Upper lobe of left lung (tissue), 4 donors: Measurements from ENCODE around the gene CDC27.

ENCODE experiments used
- EP300 ChIP-seq, 4 donors: sonication (generic); formaldehyde crosslinking; IDR thresholded peaks; one replicate each; pipeline ENCODE4 v1.5.1; 2017; ENCODE audit warnings: antibody characterized with exemption in 4 of 4, control low read depth in 2 of 4
- POLR2A ChIP-seq, 4 donors: fragments of 450-650 bp; IDR thresholded peaks; one replicate each; pipeline ENCODE4 v1.5.1; 2016 to 2017; ENCODE audit warnings: antibody characterized with exemption in 4 of 4, mild to moderate bottlenecking in 2 of 4
- POLR2AphosphoS5 ChIP-seq, 2 donors: sonication (generic); formaldehyde crosslinking; IDR thresholded peaks; one replicate each; pipeline ENCODE4 v1.5.1; 2017; ENCODE audit warnings: antibody characterized with exemption in 2 of 2
- TF ChIP-seq, protein P1 (sequence below), 6 experiments: fragments of 450-650 bp in 4 of 6; fragments of 200-600 bp in 2 of 6; sonication (generic) in 2 of 6; IDR thresholded peaks; one replicate each; pipeline ENCODE4 v1.5.1; 2016 to 2019; ENCODE audit warnings: antibody characterized with exemption in 6 of 6

DNA sequence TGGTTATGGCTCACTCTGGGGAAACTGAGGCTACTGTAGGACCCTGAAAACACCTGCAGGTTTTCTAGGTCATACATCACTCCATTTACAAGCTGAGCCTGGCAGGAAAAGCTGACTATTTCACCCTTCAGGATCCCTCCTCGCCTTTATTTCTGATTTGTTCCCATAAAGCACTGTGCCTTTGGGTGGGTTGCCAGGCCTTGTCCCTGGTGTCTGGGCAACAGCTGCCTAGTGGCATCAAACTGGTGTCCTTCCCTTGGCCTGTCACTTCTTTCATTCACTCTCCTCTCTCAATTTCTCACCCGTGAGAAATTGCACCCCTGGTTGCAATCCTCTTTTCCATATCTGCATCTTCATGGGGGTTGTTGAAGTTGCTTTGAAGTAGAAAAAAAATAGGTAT, 21.7 kb upstream of the CDC27 start:
- no peak for TF ChIP-seq POLR2A (IDR thresholded peaks at IDR 0.05)
- TF ChIP-seq EP300 (IDR thresholded peaks at IDR 0.05) = no peak
- TF ChIP-seq, protein P1, sequence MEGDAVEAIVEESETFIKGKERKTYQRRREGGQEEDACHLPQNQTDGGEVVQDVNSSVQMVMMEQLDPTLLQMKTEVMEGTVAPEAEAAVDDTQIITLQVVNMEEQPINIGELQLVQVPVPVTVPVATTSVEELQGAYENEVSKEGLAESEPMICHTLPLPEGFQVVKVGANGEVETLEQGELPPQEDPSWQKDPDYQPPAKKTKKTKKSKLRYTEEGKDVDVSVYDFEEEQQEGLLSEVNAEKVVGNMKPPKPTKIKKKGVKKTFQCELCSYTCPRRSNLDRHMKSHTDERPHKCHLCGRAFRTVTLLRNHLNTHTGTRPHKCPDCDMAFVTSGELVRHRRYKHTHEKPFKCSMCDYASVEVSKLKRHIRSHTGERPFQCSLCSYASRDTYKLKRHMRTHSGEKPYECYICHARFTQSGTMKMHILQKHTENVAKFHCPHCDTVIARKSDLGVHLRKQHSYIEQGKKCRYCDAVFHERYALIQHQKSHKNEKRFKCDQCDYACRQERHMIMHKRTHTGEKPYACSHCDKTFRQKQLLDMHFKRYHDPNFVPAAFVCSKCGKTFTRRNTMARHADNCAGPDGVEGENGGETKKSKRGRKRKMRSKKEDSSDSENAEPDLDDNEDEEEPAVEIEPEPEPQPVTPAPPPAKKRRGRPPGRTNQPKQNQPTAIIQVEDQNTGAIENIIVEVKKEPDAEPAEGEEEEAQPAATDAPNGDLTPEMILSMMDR (IDR thresholded peaks at IDR 0.05) = no peak
- no peak for TF ChIP-seq POLR2AphosphoS5 (IDR thresholded peaks at IDR 0.05)
